ENCODE measurements around the gene HEPHL1.

HEPHL1 gene

DNA sequence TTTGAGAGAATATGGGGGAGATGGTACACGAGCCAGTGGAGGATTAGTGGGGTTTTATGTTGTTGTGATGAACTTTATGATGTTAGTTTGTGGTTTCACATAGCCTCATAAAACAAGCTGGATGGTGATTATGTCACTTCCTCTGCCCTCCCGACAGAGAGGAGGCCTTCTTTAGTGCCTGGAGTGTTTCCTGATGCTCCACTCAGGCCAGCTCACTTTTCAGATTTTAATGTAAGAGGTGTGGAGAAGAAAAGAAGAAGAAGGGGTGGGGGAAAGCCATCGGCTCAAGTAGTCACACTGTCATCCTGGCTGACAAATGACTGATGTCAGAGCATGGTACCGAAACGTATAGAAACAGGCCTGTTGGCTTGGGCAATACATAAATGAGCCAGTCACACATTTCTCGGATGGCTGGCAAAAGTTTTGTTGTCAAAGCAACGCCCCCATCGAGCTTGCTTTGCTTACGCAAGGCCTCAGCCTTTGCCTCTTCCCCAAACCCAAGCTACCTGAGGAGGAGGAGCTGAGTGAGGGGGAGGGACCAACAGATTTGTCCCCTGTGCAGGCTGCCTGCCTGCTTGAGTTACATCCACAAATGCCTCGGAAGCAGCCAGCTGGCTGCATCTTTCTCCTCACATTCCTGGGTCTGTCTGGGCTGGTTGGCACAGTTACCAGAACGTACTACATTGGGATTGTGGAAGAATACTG, at the start of gene HEPHL1:
HEPHL1 (plus strand) TSS at position 578 of the 705 bp plus-strand sequence; CDS start at position 593, 15 bp downstream.
- DNase-seq (ENCODE audit: low spot score), result no peak

GRCh38 chr11:93972790-93973189, 48.4 kb upstream of the HEPHL1 start:
- DNase-seq (ENCODE audit: low spot score), result no peak

DNA sequence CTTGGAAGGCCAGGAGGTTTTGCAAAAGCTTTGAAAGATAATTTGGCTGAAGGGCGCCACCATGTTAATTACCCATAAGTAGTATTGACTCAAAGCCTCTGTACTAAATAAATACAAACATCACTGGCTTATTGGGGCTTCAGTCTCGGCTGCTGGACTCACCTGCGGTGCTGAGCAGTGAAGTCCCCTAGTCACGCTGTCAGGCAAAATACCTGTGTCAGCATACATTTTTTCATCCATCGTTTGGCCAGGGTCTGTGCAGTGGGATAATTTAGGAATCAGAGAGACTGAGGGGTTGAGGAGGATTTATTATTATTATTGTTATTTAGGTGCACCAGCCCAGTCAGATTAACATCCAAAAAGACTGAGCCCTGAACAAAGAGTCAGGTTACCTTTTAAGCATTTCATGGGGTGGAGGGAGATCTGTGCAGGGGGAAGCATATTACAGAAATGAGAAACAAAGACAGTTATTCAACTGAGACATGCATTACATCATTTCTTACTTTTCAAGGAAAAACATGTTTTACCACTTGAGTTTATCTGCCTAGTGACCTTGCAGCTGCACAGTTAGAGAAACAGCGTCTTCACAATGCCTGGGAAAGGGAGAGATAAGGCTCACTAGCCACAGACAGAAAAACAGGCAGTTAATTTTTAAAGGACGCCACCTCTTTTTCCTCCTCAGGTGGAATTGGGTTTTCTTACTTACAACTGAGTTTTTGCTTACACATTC, 47.7 kb upstream of the HEPHL1 start:
- peak; percentile 7 for DNase-seq (ENCODE audit: low spot score)

DNA sequence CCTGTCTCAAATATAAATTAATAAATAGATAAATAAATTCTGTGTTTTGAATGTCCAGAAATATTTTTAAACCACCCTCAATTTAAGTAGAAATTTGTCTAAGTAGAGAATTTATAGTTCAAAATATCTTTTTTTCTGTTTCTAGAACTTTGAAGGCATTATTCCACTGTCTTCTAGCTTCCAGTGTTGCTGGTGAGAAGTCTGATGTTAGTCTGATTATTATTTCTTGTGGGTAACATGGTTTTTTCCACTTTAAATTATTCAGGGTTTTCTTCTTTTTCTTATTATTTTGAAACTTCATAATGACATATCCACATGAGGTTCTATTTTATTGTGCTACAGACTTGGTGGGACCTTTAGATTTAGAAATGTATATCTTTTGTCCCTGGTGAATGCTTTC, 46.4 kb upstream of the HEPHL1 start:
- no peak for DNase-seq (ENCODE audit: low spot score)

DNA sequence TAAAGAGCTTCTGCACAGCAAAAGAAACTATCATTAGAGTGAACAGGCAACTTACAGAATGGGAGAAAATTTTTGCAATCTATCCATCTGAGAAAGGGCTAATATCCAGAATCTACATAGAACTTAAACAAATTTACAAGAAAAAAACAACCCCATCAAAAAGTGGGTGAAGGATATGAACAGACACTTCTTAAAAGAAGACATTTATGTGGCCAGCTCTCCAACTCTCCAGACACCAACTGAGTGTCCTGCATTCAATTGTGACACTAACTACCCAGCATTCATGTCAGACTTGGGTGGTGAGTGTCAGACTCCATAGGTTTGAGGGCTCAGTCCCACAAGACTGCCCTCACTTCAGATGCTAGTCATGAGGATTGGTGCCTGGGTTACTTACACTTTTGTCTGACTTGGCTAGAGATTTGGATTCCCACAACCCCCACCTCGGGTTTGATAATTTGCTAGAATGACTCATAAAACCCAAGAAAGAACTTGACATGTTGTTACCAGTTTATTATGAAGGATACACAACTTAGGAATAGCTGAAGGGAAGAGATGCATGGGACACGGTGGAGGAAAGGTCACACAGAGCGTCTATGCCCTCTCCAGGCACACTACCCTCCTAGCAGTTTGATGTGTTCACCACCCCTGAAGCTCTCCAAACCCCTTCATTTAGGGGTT, 44.4 kb upstream of the HEPHL1 start:
- DNase-seq (ENCODE audit: low spot score), result peak; percentile 10

GRCh38 chr11:93983542-93984195, 37.5 kb upstream of the HEPHL1 start:
- no peak for DNase-seq (ENCODE audit: low spot score)

GRCh38 chr11:93984196-93984567, 37.0 kb upstream of the HEPHL1 start:
- no peak for DNase-seq (ENCODE audit: low spot score)

DNA sequence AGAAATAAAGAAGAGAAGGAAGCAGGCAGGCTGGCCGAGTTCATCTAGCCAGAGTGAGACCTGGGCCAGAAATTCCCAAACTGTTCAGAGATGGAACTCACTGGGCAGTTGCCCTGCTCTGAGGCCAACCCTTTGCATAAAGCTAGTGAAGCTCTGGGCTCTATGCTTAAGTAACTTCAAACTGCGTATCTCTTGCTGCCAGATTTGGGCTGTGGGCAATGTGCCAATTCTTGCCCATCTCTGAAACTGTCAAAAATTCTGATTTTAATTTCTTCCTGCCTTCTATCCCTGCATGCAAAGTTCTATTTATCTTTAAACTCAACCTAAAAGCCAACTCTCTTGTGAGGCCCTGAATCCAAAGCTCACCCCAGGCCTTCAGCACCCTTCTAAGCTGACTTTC, 36.2 kb upstream of the HEPHL1 start:
- DNase-seq (ENCODE audit: low spot score), result no peak

DNA sequence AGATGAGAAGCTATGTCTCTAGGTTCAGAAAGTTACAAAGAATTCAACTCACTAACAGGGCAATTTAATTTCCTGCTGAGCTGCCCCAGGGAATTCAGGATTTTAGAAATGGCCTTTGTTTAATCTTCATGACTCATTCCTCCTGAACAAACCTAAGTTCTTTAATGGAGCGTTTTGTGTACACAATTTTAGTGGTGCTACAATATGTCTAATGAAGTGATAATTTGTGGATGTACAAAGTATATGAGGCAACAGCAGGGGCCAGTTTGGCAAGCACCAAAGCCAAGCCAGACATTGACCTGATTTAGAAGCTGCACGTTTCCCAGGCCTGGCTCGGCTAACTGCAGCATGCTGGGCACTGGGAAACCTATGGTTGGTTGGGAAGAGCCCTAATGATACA, 34.4 kb upstream of the HEPHL1 start:
- DNase-seq (ENCODE audit: low spot score), result no peak

DNA sequence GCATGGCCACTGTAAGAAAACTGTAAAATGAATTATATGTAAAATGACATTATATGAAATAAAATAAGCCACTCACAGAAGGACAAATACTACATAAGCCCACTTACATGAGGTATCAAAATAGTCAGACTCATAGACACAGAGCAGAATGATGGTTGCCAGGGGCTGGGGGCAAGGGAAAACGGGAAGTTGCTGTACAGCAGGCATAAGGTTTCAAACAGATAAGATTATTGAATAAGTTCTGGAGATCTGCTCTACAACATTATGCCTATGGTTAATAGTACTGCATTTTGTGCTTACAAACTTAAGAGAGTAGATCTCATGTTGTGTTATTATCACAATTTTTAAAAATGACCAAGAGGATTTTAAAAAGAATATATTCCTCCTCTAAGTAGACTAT, 32.7 kb upstream of the HEPHL1 start:
- no peak for DNase-seq (ENCODE audit: low spot score)

DNA sequence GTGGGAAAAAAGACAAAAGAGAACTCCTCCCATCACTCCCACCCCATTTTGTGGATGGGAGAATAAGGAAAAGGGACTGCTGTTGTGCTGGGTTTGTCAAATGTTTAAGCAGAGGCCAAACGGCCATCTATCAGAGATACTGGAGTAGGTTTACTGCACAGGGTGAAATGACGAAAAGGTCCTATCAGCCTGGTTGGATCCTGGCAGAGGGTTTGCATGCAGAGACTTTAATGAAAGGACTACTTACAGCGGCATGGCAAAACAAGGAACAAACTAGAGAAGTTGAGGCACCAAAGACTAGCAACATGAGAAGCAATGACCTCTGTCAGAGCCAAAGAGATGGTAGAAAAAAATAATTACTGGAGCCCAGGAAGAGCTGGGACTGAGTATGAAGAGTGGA, 32.2 kb upstream of the HEPHL1 start:
- no peak for DNase-seq (ENCODE audit: low spot score)

GRCh38 chr11:93993747-93994146, 27.4 kb upstream of the HEPHL1 start:
- no peak for DNase-seq (ENCODE audit: low spot score)

GRCh38 chr11:93997741-93998140, 23.4 kb upstream of the HEPHL1 start:
- DNase-seq (ENCODE audit: low spot score), result no peak

GRCh38 chr11:94000659-94001058, 20.5 kb upstream of the HEPHL1 start:
- no peak for DNase-seq (ENCODE audit: low spot score)

DNA sequence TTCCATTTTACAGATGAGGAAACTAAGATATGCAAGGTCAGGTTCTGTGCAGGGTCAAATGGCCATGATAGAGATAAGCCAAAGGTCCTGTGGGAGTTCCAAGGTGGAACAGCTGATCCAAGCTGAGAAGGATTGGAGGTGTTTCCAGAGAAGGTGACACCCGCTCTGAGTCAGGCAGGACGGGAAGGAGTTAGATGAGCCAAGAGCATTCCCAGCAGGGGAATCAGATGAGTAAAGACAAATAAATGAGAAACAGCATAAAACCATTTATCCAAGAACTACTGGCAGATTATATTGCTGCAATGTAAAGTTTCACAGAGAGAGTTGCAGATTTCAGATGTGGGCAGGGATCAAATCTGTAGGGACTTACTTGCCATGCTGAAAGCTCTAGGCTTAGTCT, 18.9 kb upstream of the HEPHL1 start:
- DNase-seq (ENCODE audit: low spot score), result no peak

DNA sequence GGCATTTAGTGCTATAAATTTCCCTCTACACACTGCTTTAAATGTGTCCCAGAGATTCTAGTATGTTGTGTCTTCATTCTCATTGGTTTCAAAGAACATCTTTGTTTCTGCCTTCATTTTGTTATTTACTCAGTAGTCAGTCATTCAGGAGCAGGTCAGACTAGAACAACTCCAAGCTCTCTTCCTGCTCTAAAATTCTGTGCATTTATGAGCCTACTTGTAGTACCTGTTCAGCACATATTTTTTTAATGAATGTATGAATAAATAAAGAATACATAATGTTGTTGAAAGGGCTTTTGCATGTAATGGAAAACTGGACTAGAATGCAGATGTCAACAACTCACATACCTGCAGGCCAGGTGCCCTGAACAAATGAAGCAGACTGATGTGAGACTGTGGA, 13.7 kb upstream of the HEPHL1 start:
- DNase-seq (ENCODE audit: low spot score), result no peak

DNA sequence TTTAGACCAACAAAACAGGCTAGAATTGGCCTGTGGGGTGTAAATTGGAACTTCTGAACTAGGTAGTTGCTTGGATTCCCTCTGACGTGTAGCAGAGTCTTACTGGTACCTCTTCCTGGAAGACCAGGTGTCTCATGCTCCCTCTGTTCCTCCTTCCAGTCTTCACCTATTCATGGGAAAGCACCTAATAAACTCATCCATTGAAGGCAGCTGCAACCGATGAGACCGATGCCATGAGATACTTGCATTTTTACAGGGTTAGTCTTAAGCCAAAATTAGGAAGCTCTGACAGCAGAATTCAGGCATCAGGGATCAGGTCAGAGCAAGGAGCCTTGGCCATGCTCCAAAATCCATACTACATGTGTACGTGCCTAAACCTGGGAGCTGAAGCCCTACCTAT, 13.2 kb upstream of the HEPHL1 start:
- no peak for DNase-seq (ENCODE audit: low spot score)

GRCh38 chr11:94010136-94010535, 11.0 kb upstream of the HEPHL1 start:
- no peak for DNase-seq (ENCODE audit: low spot score)

- no peak for DNase-seq (ENCODE audit: low spot score)
Measured at GRCh38 chr11:94011478-94011877, 9.7 kb upstream of the HEPHL1 start.

- DNase-seq (ENCODE audit: low spot score), result no peak
Measured at GRCh38 chr11:94017446-94017845, 3.7 kb upstream of the HEPHL1 start.

GRCh38 chr11:94018721-94019120, 2.4 kb upstream of the HEPHL1 start:
- DNase-seq (ENCODE audit: low spot score), result no peak

DNA sequence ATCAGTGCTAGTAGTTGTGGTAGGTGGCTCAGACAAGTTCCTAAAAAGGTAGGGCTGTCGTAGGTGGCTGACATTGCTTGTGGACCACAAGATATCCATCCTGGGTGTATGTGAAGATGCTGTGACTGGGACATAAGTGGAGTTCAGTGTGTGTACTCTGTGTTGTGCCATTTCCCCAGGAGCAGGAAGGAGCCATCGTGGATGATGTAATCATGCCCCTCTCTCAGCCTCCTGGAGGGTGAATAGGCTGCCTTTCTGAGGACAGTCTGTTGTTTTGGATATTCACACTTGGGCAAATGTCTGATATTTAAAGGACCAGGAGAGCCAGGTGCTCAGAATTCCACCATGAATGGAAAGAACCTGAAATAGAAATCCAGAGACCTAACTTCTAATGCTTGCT, 2.7 kb downstream of the HEPHL1 start:
- DNase-seq (ENCODE audit: low spot score), result no peak

GRCh38 chr11:94024547-94024946, 3.4 kb downstream of the HEPHL1 start:
- no peak for DNase-seq (ENCODE audit: low spot score)

All from ecto neural progenitor cell (in vitro differentiated cells).